Trophoblast cell (in vitro differentiated cells and primary cell): ENCODE data around the gene AGBL1.

Experiments
- DNase-seq, 2 donors: peaks; one replicate each; pipeline ENCODE4 v3.0.0-alpha.2; 2016
- H2AFZ ChIP-seq: 2 replicates; pipeline ENCODE4 v1.6.1; 2013; ENCODE audit warnings: low read length, moderate library complexity, mild to moderate bottlenecking; ENCODE audit not compliant: insufficient read depth, poor library complexity
- H2AK5ac ChIP-seq: 2 replicates; pipeline ENCODE4 v1.6.1; 2013; ENCODE audit warnings: mild to moderate bottlenecking, low read length
- H2BK120ac ChIP-seq: 2 replicates; pipeline ENCODE4 v1.6.1; 2013; ENCODE audit warnings: low read length, mild to moderate bottlenecking, moderate library complexity; ENCODE audit not compliant: insufficient read depth, poor library complexity
- H2BK12ac ChIP-seq: 2 replicates; pipeline ENCODE4 v1.6.1; 2013; ENCODE audit warnings: mild to moderate bottlenecking, low read length, moderate library complexity
- H2BK5ac ChIP-seq: 2 replicates; pipeline ENCODE4 v1.6.1; 2013; ENCODE audit warnings: low read length, low read depth, moderate library complexity, mild to moderate bottlenecking; ENCODE audit not compliant: poor library complexity
- H3K14ac ChIP-seq: 2 replicates; pipeline ENCODE4 v1.6.1; 2013; ENCODE audit warnings: mild to moderate bottlenecking, low read length
- H3K18ac ChIP-seq: 2 replicates; pipeline ENCODE4 v1.6.1; 2013; ENCODE audit warnings: mild to moderate bottlenecking, low read length
- H3K23ac ChIP-seq: 2 replicates; pipeline ENCODE4 v1.6.1; 2013; ENCODE audit warnings: low read length
- H3K27ac ChIP-seq: 2 replicates; pipeline ENCODE4 v1.5.1; 2013; ENCODE audit warnings: low read depth, mild to moderate bottlenecking, inconsistent platforms, low read length, moderate library complexity
- H3K27me3 ChIP-seq: 2 replicates; pipeline ENCODE4 v1.6.1; 2013; ENCODE audit warnings: inconsistent platforms, mild to moderate bottlenecking, low read length, moderate library complexity; ENCODE audit not compliant: insufficient read depth
- H3K36me3 ChIP-seq, 2 experiments: 1 replicate in 1 of 2; 2 replicates in 1 of 2; pipeline ENCODE4 v1.6.1; 2013; ENCODE audit warnings: low read length in 2 of 2, mild to moderate bottlenecking in 2 of 2, moderate library complexity in 1 of 2; ENCODE audit not compliant: insufficient read depth in 2 of 2, control insufficient read depth in 1 of 2
- H3K4ac ChIP-seq: 2 replicates; pipeline ENCODE4 v1.6.1; 2013; ENCODE audit warnings: low read depth, mild to moderate bottlenecking, low read length, moderate library complexity
- H3K4me1 ChIP-seq, 2 experiments: 1 replicate in 1 of 2; 2 replicates in 1 of 2; pipeline ENCODE4 v1.6.1; 2013; ENCODE audit warnings: low read length in 2 of 2, mild to moderate bottlenecking in 2 of 2, moderate library complexity in 1 of 2; ENCODE audit not compliant: insufficient read depth in 2 of 2, control insufficient read depth in 1 of 2
- H3K4me2 ChIP-seq: 2 replicates; pipeline ENCODE4 v1.6.1; 2013; ENCODE audit warnings: inconsistent platforms, mild to moderate bottlenecking, low read length, moderate library complexity
- H3K4me3 ChIP-seq: 2 replicates; pipeline ENCODE4 v1.5.1; 2013; ENCODE audit warnings: mild to moderate bottlenecking, low read depth, low read length, inconsistent platforms
- H3K79me1 ChIP-seq: one replicate; pipeline ENCODE4 v1.6.1; 2013; ENCODE audit warnings: low read length
- H3K79me2 ChIP-seq: 2 replicates; pipeline ENCODE4 v1.6.1; 2013; ENCODE audit warnings: low read length, mild to moderate bottlenecking; ENCODE audit not compliant: control insufficient read depth, insufficient read depth, poor library complexity
- H3K9ac ChIP-seq: 2 replicates; pipeline ENCODE4 v1.6.1; 2013; ENCODE audit warnings: mild to moderate bottlenecking, low read length
- H3K9me3 ChIP-seq: 2 replicates; pipeline ENCODE4 v1.6.1; 2013; ENCODE audit warnings: low read depth, mild to moderate bottlenecking, control low read depth, inconsistent platforms, low read length; ENCODE audit not compliant: insufficient read depth
- H4K12ac ChIP-seq: 2 replicates; pipeline ENCODE4 v1.6.1; 2013; ENCODE audit warnings: low read depth, mild to moderate bottlenecking, low read length, moderate library complexity
- H4K8ac ChIP-seq: 2 replicates; pipeline ENCODE4 v1.6.1; 2013; ENCODE audit warnings: low read depth, mild to moderate bottlenecking, low read length, moderate library complexity
- H4K91ac ChIP-seq: one replicate; pipeline ENCODE4 v1.6.1; 2013; ENCODE audit warnings: low read depth, mild to moderate bottlenecking, low read length, moderate library complexity
- WGBS: extraction: QIAGEN DNeasy Blood & Tissue Kit; methylation state at CpG from one replicate; pipeline ENCODE4 v1.1.7; 2013; ENCODE audit warnings: missing lambda C conversion rate; ENCODE audit not compliant: insufficient read length, insufficient coverage; ENCODE audit errors: extremely low coverage; 5-methylcytosine and 5-hydroxymethylcytosine counted together

AGBL1 gene

GRCh38 chr15:86919581-86919980, 839.9 kb downstream of the AGBL1 start:
- H4K91ac ChIP-seq, result no peak overlapping the region
- H3K23ac ChIP-seq, result no peak overlapping the region
- no peak for DNase-seq
- no peak overlapping the region for H3K18ac ChIP-seq
- no peaks in the 10 kb centered on the region for H3K36me3 ChIP-seq
- no peaks in the 10 kb centered on the region for H3K79me2 ChIP-seq
- no peak overlapping the region for H4K12ac ChIP-seq
- no peak overlapping the region for H3K14ac ChIP-seq
- no peak overlapping the region for H3K9ac ChIP-seq
- no peak overlapping the region for H3K4ac ChIP-seq
- H2AK5ac ChIP-seq, result no peak overlapping the region
- no peak overlapping the region for H2BK5ac ChIP-seq
- no peaks in the 10 kb centered on the region for H3K27me3 ChIP-seq
- H3K9me3 ChIP-seq, result no peaks in the 10 kb centered on the region
- H3K79me1 ChIP-seq, result no peaks in the 10 kb centered on the region
- no peak overlapping the region for H2AFZ ChIP-seq
- no peak overlapping the region for H2BK120ac ChIP-seq
- no peak overlapping the region for H2BK12ac ChIP-seq
- H4K8ac ChIP-seq, result no peak overlapping the region
- no peak overlapping the region for H3K27ac ChIP-seq
- H3K4me1 ChIP-seq, result no peaks in the 10 kb centered on the region
- H3K4me3 ChIP-seq, result no peak overlapping the region
- WGBS, result no CpG with 5 or more reads among the region's 4 CpGs
- H3K4me2 ChIP-seq, result no peak overlapping the region

GRCh38 chr15:86929461-86929860, 849.8 kb downstream of the AGBL1 start:
- H4K12ac ChIP-seq, result no peak overlapping the region

GRCh38 chr15:86932456-86932855, 852.8 kb downstream of the AGBL1 start:
- no peak overlapping the region for H3K14ac ChIP-seq
- no peaks in the 10 kb centered on the region for H3K27me3 ChIP-seq
- no peak for DNase-seq
- H4K8ac ChIP-seq, result no peak overlapping the region
- no peak overlapping the region for H3K27ac ChIP-seq
- no peak overlapping the region for H3K18ac ChIP-seq
- H3K23ac ChIP-seq, result no peak overlapping the region
- H3K36me3 ChIP-seq, result no peaks in the 10 kb centered on the region
- no CpG with 5 or more reads among the region's 4 CpGs for WGBS
- no peak overlapping the region for H2BK120ac ChIP-seq
- no peak overlapping the region for H4K12ac ChIP-seq
- no peaks in the 10 kb centered on the region for H3K9me3 ChIP-seq
- H3K4me1 ChIP-seq, result no peaks in the 10 kb centered on the region
- H3K79me2 ChIP-seq, result no peaks in the 10 kb centered on the region
- H3K4ac ChIP-seq, result no peak overlapping the region
- no peak overlapping the region for H2AFZ ChIP-seq
- H2BK12ac ChIP-seq, result no peak overlapping the region
- no peak overlapping the region for H3K9ac ChIP-seq
- H2BK5ac ChIP-seq, result no peak overlapping the region
- H3K79me1 ChIP-seq, result no peaks in the 10 kb centered on the region
- no peak overlapping the region for H3K4me3 ChIP-seq
- no peak overlapping the region for H2AK5ac ChIP-seq
- H4K91ac ChIP-seq, result no peak overlapping the region
- H3K4me2 ChIP-seq, result no peak overlapping the region

More at GRCh38 chr15:86929461-86929860, 849.8 kb downstream of the AGBL1 start:
- H3K9ac ChIP-seq, result no peak overlapping the region
- no peaks in the 10 kb centered on the region for H3K79me1 ChIP-seq
- H3K4me2 ChIP-seq, result no peak overlapping the region
- H3K27me3 ChIP-seq, result no peaks in the 10 kb centered on the region
- no peaks in the 10 kb centered on the region for H3K36me3 ChIP-seq
- H3K4me1 ChIP-seq, result no peaks in the 10 kb centered on the region
- no peak overlapping the region for H3K4ac ChIP-seq
- H2BK120ac ChIP-seq, result no peak overlapping the region
- no peak overlapping the region for H2AK5ac ChIP-seq
- H3K9me3 ChIP-seq, result no peaks in the 10 kb centered on the region
- H4K8ac ChIP-seq, result no peak overlapping the region
- no peak overlapping the region for H2BK12ac ChIP-seq
- no peak overlapping the region for H3K14ac ChIP-seq
- no peak overlapping the region for H3K4me3 ChIP-seq
- H3K79me2 ChIP-seq, result no peaks in the 10 kb centered on the region
- no peak overlapping the region for H3K27ac ChIP-seq
- no peak overlapping the region for H2AFZ ChIP-seq
- H3K23ac ChIP-seq, result no peak overlapping the region
- no peak overlapping the region for H2BK5ac ChIP-seq
- no CpG with 5 or more reads among the region's 2 CpGs for WGBS
- no peak overlapping the region for H3K18ac ChIP-seq
- no peak overlapping the region for H4K91ac ChIP-seq
- DNase-seq, result peak; percentile 55 to 88

GRCh38 chr15:86935841-86936240, 856.2 kb downstream of the AGBL1 start:
- no peak overlapping the region for H2AFZ ChIP-seq
- H3K27me3 ChIP-seq, result no peaks in the 10 kb centered on the region
- H2BK120ac ChIP-seq, result no peak overlapping the region
- no peak overlapping the region for H3K4me3 ChIP-seq
- H4K8ac ChIP-seq, result no peak overlapping the region
- no peak overlapping the region for H3K14ac ChIP-seq
- no peak overlapping the region for H3K18ac ChIP-seq
- H4K91ac ChIP-seq, result no peak overlapping the region
- H4K12ac ChIP-seq, result no peak overlapping the region
- H3K36me3 ChIP-seq, result no peaks in the 10 kb centered on the region
- no peaks in the 10 kb centered on the region for H3K4me1 ChIP-seq
- H3K79me2 ChIP-seq, result no peaks in the 10 kb centered on the region
- H3K9ac ChIP-seq, result no peak overlapping the region
- no CpG with 5 or more reads among the region's 8 CpGs for WGBS
- no peak overlapping the region for H3K4me2 ChIP-seq
- no peak overlapping the region for H3K23ac ChIP-seq
- no peak overlapping the region for H2BK12ac ChIP-seq
- DNase-seq, result no peak
- no peak overlapping the region for H2AK5ac ChIP-seq
- H3K9me3 ChIP-seq, result no peaks in the 10 kb centered on the region
- H3K27ac ChIP-seq, result no peak overlapping the region
- no peak overlapping the region for H2BK5ac ChIP-seq
- H3K4ac ChIP-seq, result no peak overlapping the region
- no peaks in the 10 kb centered on the region for H3K79me1 ChIP-seq
